ENCODE data around the gene KIF15. TPM values are rescaled to one million over a fixed set of nuclear protein-coding genes. Genes with fewer than 3 reads are reported as not detected.
A peak's percentile ranks its signal among the peaks of the same experiment; 100 is the strongest.

The KIF15 gene
- total and polyA plus RNA-seq, 8 donors, result 0.45 to 9.3 (median 2.5) TPM

- Histone ChIP-seq H3K27ac (no peak overlapping the region), H3K9me3 (peaks cover 0 to 14% (median 6%) of the 10 kb centered on the region in 4 donors), H3K4me1 (peaks cover 5 to 28% (median 23%) of the 10 kb centered on the region in 4 donors), H3K36me3 (peaks cover 0 to 19% (median 11%) of the 10 kb centered on the region in 4 donors), H3K4me3 (peak overlapping the region in 1 of 4 donors; percentile 90), H3K27me3 (no peaks in the 10 kb centered on the region)
- TF ChIP-seq POLR2AphosphoS5 (IDR thresholded peaks at IDR 0.05) (no peak), EP300 (IDR thresholded peaks at IDR 0.05) (no peak), POLR2A (IDR thresholded peaks at IDR 0.05) (no peak)
- TF ChIP-seq, protein P1, sequence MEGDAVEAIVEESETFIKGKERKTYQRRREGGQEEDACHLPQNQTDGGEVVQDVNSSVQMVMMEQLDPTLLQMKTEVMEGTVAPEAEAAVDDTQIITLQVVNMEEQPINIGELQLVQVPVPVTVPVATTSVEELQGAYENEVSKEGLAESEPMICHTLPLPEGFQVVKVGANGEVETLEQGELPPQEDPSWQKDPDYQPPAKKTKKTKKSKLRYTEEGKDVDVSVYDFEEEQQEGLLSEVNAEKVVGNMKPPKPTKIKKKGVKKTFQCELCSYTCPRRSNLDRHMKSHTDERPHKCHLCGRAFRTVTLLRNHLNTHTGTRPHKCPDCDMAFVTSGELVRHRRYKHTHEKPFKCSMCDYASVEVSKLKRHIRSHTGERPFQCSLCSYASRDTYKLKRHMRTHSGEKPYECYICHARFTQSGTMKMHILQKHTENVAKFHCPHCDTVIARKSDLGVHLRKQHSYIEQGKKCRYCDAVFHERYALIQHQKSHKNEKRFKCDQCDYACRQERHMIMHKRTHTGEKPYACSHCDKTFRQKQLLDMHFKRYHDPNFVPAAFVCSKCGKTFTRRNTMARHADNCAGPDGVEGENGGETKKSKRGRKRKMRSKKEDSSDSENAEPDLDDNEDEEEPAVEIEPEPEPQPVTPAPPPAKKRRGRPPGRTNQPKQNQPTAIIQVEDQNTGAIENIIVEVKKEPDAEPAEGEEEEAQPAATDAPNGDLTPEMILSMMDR (IDR thresholded peaks at IDR 0.05), result no peak
- DNase-seq, result no peak
- 28 to 36% (median 34%) methylated on average over 5 of the region's 5 CpGs for WGBS, 5 donors
- intact Hi-C loops (cut with DNase I; ENCODE audit: low total_unique reads), result no loop called here
Measured at GRCh38 chr3:44762690-44763089, 1.1 kb downstream of the KIF15 start.

DNA sequence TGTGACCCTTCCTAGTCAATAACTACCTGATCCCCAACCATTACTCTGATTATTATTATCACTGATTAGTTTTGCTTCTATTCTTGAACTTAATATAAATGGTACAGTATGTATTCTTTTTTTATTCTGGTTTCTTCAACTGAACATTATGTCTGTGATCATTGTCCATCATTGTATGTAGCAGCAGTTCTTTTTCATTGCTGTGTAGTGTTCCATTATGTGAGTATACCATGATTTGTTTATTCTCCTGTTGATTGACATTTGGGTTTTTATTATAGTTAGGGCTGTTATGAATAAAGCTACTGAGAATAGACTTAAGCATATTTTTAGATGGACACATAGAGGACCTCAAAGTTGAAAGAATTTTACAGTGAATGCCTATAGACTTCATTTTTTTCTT lies 2.7 kb downstream of the KIF15 start:
- peaks cover 0 to 4% (median 1%) of the 10 kb centered on the region in 4 donors for H3K36me3 ChIP-seq
- no peak overlapping the region for H3K4me3 ChIP-seq
- peaks cover 0 to 7% (median 0%) of the 10 kb centered on the region in 4 donors for H3K9me3 ChIP-seq
- no peak overlapping the region for H3K27ac ChIP-seq
- no peak for DNase-seq
- H3K27me3 ChIP-seq, result no peaks in the 10 kb centered on the region
- intact Hi-C loops (cut with DNase I; ENCODE audit: low total_unique reads), result no loop called here
- no peak for TF ChIP-seq POLR2A (IDR thresholded peaks at IDR 0.05)
- TF ChIP-seq, protein P1 (IDR thresholded peaks at IDR 0.05), result no peak
- H3K4me1 ChIP-seq, result peaks cover 5 to 28% (median 23%) of the 10 kb centered on the region in 4 donors

- TF ChIP-seq POLR2A (IDR thresholded peaks at IDR 0.05) (no peak), POLR2AphosphoS5 (IDR thresholded peaks at IDR 0.05) (no peak), EP300 (IDR thresholded peaks at IDR 0.05) (no peak)
- TF ChIP-seq, protein P1 (IDR thresholded peaks at IDR 0.05), result no peak
- Histone ChIP-seq H3K27ac (no peak overlapping the region), H3K4me3 (no peak overlapping the region), H3K27me3 (no peaks in the 10 kb centered on the region), H3K36me3 (peaks cover 0 to 4% (median 0%) of the 10 kb centered on the region in 4 donors), H3K9me3 (peaks cover 17 to 38% (median 25%) of the 10 kb centered on the region in 4 donors), H3K4me1 (no peaks in the 10 kb centered on the region)
- intact Hi-C loops (cut with DNase I; ENCODE audit: low total_unique reads), result no loop called here
- 93 to 98% (median 95%) methylated on average over 1 of the region's 1 CpG for WGBS, 5 donors
- DNase-seq, result no peak
Measured at GRCh38 chr3:44771424-44772098, 10.0 kb downstream of the KIF15 start.

DNA sequence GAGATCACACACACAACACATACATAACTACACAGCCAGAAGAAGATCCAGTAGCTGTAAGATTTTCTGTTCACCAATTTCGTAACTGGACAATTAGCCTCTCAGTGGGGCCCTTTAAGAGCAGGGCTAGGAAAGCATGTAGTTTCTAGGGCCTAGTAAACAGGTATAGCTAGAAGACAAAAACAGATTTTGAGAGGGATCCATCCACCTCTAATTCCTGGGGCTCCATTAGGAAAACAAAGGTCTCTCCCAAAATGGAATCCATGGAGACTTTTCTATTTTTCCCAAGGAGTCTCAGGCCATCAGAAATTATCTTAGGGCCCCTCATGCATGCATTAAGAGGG lies 10.5 kb downstream of the KIF15 start:
- TF ChIP-seq, protein P1 (IDR thresholded peaks at IDR 0.05), result no peak
- TF ChIP-seq EP300 (IDR thresholded peaks at IDR 0.05) (no peak), POLR2A (IDR thresholded peaks at IDR 0.05) (no peak), POLR2AphosphoS5 (IDR thresholded peaks at IDR 0.05) (no peak)
- intact Hi-C loops (cut with DNase I; ENCODE audit: low total_unique reads), result no loop called here
- H3K4me1 ChIP-seq, result no peaks in the 10 kb centered on the region

More for the DNA sequence above, 10.5 kb downstream of the KIF15 start:
- Histone ChIP-seq H3K36me3 (peaks cover 0 to 4% (median 0%) of the 10 kb centered on the region in 4 donors), H3K27ac (no peak overlapping the region), H3K9me3 (peaks cover 17 to 38% (median 25%) of the 10 kb centered on the region in 4 donors), H3K4me3 (no peak overlapping the region), H3K27me3 (no peaks in the 10 kb centered on the region)
- no peak for DNase-seq
- WGBS, 5 donors, result 94 to 100% (median 100%) methylated on average over 1 of the region's 1 CpG

Data from stomach (tissue), 9 donors.